ENCODE results near the gene OR8B8.
"Not testable (repeated sequence)": the region's sequence is repeated elsewhere in the genome, so short reads cannot be mapped to it uniquely, and the experiment has no call there.

OR8B8 gene

DNA sequence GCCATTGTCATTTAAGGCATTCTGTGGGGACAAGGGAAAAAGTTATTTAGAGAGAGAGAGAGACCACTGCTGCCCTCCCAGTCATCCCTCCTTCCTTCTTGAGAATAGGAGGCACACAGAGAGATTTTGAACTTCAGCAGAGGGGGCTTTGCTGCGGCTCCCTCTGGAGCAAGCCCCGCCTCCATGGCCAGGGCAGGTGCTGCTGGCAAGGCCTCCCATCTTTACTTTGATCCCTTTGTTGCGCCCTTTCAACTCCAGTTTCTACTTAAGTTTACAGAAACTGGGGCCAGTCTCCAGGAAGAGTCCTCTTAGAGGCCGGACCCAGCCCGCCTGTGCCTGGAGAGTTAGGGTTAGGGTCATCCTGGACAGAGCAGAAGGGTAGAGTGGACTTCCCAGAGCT is 4.4 kb downstream of the OR8B8 start:
- FAIRE-seq: no peak

DNA sequence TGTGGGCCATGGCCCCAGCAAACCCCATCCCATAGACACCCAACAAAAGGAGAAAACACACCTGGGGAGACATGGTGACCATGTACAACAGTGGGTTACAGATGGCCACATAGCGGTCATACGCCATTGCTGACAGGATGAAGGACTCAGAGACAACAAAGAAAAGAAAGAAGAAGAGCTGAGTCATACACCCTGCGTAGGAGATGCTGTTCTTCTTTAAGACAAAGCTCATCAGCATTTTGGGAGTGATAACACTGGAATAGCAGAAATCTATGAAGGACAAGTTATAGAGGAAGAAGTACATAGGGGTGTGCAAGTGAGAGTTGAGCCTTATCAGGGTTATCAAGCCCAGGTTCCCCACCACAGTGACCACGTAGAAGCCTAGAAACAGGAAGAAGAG is 4.9 kb downstream of the OR8B8 start:
- FAIRE-seq: no peak

DNA sequence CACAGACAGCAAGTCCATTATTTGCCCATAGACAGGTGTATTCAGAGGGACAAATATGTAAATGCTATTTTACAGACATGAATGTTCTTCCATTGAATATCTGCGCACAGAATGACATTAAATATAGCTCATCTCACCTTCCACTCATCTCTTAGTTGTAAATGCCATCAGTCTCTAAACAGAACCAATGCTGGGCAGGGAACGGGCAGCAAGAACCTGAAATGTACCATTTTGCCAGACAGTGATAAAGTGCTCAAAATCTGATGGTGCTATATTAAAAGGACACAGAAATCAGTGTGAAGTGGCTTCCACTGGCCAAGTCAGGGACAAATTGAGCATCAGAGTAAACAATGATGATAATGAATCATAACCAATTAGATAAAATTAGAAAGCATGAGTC is 10.8 kb downstream of the OR8B8 start:
- no peak for FAIRE-seq

DNA sequence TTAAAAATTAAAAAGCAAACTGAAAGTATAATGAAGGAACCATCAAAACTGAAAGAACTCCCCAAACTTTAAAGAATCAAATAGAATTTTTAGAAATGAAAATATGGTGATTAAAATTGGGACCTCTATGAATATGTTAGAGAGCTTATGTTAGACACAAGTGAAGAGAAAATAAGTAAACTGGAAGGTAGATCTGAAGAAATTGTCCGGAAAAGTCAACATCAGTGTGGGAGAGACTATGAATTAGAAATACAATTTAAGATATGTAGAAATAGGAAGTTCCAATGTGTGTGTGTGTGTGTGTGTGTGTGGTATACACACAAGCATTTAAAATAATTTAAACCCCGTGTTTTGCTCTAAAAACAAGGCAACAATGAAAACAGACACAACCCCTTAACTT is 15.9 kb downstream of the OR8B8 start:
- no peak for FAIRE-seq

DNA sequence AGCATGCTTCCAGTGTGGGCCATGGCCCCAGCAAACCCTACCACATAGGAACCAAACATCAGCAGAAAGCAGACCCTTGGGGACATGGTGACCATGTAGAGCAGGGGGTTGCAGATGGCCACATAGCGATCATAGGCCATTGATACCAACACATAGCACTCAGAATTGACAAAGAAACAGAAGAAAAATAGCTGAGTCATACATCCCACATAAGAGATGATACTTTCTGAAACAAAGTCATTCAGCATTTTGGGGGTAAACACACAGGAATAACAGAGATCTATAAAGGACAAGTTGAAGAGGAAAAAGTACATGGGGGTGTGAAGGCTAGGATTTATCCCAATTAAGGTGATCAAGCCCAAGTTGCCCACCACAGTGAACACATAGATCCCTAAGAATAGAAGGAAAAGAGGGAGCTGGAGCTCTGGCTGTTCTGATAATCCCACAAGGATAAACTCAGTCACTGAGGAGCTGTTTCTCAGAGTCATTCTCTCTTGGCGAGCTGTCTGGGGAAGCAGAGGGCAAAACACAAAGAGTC is 21.0 kb downstream of the OR8B8 start, which contains the start of gene OR8B4:
Gene OR8B4 (minus strand): TSS at position 488 of the 538 bp plus-strand sequence. CDS start 0 bp downstream, at position 488.
- no peak for FAIRE-seq

DNA sequence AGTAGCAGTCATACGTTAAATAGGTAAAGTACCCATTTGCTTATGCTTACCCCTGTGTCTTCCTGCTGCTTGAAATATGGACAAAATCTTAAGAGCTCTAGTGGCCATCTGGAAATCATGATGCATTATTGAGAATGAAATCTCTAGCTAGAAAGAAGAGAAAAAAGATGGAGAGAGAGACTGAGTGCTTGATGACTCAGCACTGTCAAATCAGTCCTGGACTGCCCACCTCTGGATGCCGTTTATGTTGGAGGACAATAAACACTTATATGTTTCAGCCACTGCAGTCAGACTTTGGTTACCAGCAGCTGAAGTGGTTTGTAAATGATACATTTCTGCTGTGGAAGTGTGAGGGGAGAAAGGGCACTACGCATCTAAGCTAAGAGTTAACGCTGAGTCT is 24.5 kb downstream of the OR8B8 start:
- FAIRE-seq: no peak

DNA sequence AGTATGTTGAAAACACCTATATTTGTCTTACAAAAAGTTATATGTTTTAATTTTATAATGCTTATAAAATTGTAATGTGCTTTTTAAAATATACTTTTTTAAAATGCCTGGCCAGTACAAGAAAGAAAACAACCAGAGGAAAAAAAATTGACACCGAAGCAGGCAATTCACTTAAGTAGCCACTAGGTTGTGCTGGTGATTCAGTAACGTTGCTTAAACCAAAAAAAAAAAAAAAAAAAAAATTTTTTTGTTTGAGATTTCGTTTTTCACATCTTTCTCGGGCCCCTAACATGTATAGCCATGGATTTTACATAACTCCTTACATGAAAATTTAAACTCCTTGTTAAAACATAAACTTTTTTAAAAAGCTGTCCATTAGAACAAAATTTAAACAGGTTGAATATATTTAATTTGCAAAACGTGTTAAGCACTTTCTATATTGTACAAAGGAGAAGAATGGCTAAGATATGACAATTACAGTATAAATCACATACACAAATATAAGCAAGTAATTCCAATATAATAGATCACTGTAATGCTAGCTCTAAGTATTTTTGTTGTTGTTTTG is 30.1 kb downstream of the OR8B8 start:
- FAIRE-seq: no peak

DNA sequence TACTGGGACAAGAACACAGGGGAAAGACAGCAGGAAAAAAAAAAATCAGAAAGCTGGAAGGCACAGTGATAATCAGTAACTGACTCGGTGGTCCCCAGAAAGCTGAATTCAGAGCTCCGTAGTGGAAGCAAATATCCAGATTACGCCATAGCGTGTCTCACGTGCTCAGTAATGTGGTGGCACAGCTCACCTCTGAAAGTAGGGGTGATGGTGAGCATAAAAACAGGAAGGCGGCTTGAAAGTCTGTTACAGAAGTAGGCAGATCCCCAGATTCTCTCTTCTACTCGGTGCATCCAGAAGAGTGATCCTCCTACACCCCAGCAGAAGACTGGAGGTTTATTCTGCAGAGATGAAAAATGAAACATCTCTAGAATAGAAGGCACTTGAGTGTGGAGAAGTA is 35.6 kb downstream of the OR8B8 start:
- no peak for FAIRE-seq

DNA sequence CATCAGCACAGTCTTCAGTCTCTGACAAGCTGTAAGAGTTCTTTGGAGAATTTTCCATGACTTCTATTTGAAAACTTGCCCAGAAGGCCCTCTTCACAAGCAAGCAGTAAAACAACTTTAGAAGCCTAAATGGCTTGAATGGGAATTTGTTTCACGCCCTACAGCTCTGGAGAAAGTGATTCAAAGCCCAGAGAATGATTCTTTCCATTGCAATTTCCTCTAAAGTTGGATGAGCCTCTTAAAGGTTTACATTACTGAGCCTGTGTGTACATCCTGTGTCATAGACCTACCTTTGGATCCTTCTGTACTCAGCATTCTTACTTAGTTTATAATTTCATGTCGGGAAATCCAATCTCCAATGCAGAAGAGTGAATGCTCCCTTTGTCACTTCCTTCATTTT is 39.9 kb downstream of the OR8B8 start:
- no peak for FAIRE-seq

DNA sequence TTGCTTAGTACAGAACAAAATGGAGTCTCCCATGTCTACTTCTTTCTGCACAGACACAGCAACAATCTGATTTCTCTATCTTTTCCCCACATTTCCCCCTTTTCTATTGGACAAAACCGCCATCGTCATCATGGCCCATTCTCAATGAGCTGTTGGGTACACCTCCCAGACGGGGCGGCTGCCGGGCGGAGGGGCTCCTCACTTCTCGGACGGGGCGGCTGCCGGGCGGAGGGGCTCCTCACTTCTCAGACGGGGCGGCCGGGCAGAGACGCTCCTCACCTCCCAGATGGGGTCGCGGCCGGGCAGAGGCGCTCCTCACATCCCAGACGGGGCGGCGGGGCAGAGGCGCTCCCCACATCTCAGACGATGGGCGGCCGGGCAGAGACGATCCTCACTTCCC is 42.3 kb downstream of the OR8B8 start:
- FAIRE-seq: not testable (repeated sequence)

DNA sequence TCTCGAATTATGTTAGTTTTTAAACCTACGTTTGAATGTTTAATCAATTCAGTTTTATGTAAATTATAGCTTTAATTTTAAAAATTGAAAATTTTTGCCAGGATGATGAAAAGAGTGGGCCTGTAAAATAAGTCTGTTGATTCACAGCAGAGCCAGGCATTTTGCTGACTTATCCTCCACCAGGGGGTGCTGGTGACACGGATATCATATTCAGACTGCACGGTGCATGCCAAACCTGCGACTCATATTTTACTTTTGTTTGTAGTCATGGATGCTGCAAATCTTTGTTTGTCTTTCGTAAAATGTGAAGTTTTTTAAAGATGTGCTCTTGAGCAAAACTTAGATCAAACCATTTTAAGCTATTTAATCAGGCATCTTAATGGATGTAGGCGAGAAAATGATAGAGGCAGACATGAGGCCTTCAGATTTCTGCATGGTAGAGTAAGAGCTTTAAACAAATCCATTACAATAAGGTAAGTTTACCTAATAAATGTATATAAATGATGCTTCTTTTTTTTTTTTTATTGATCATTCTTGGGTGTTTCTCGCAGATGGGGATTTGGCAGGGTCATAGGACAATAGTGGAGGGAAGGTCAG is 43.1 kb downstream of the OR8B8 start:
- FAIRE-seq: no peak

DNA sequence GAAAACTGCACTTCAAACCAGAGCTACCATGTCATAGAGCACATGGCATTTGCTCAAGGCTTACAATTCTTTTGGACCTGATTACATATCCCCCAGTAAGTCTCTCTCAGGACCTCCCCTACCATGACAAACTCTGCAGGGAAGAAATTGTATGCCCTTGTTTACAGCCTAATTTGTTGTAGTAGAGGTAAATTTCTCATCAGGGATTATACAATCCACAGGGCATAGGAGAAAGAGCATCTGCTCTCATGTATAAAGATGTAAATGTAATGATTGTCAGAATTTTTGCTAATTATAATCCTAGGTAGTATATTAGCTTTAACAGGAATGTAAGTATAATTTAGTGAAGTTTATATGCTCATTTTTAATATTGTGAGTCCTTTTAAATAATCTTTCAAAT is 46.6 kb downstream of the OR8B8 start, which contains the start of gene OR8B3:
Gene OR8B3 (minus strand): TSS at position 101 of the 400 bp plus-strand sequence. CDS start 1,673 bp downstream, outside the sequence.
- no peak for FAIRE-seq

DNA sequence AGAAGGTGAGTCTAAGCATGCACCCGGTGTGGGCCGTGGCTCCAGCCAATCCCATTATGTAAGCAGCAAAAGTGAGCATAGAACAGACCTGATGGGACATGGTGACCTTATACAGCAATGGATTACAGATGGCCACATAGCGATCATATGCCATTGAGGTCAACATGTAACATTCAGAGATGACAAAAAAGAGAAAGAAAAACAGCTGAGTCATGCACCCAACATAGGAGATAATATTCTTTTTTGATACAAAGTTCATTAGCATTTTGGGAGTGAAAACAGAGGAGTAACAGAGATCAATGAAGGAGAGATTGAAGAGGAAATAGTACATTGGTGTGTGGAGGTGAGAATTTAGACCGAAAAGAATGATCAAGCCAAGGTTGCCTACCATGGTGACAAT is 48.6 kb downstream of the OR8B8 start:
- FAIRE-seq: not testable (repeated sequence)

DNA sequence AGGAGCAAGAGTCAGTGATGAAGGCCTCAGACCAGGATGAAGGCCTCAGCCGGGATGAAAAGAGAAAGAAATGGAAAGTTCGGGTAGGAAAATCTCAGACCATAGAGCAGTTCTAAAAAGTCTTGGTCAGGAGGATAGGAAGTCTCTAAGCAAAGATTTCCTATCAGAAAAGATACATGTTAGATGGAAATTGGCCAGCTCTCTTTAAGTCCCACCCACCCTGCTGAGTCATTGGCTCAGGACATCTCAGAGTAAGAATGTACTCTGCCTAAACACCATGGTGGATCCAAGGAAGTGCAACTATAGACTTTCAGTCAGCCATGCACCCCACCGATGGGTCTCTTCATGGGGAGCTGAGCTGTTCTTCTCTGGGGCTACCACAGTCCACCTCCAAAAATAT is 51.1 kb downstream of the OR8B8 start:
- no peak for FAIRE-seq

Data from colon (tissue), 2 donors.